SIG-M5 (cell line): ENCODE results near the gene IL22.

Experiments used
- DNase-seq: peaks from one replicate; lab custom pipeline; 2025; lab: John Stamatoyannopoulos, UW

The IL22 gene

GRCh38 chr12:68253504-68253903, at the start of gene IL22:
Gene IL22 (minus strand): TSS chr12:68253604. CDS start chr12:68253448, 156 bp downstream.
- no peak for DNase-seq

- no peak for DNase-seq
Measured at GRCh38 chr12:68297929-68298328, 44.5 kb upstream of the IL22 start.

- DNase-seq: no peak
Measured at GRCh38 chr12:68294251-68294650, 40.8 kb upstream of the IL22 start.

- no peak for DNase-seq
Measured at GRCh38 chr12:68293347-68293746, 39.9 kb upstream of the IL22 start.

GRCh38 chr12:68292151-68292943, 38.9 kb upstream of the IL22 start:
- no peak for DNase-seq

- no peak for DNase-seq
Measured at GRCh38 chr12:68291396-68292036, 38.1 kb upstream of the IL22 start.

GRCh38 chr12:68290126-68290525, 36.7 kb upstream of the IL22 start:
- DNase-seq: no peak

GRCh38 chr12:68287106-68287505, 33.7 kb upstream of the IL22 start:
- DNase-seq: no peak

- no peak for DNase-seq
Measured at GRCh38 chr12:68286396-68286795, 33.0 kb upstream of the IL22 start.

- no peak for DNase-seq
Measured at GRCh38 chr12:68285541-68285940, 32.1 kb upstream of the IL22 start.

GRCh38 chr12:68281322-68282077, 28.1 kb upstream of the IL22 start:
- no peak for DNase-seq

GRCh38 chr12:68280240-68280639, 26.8 kb upstream of the IL22 start:
- no peak for DNase-seq

- no peak for DNase-seq
Measured at GRCh38 chr12:68279227-68280054, 26.0 kb upstream of the IL22 start.

GRCh38 chr12:68276402-68276930, 23.1 kb upstream of the IL22 start:
- DNase-seq: no peak

GRCh38 chr12:68272732-68273131, 19.3 kb upstream of the IL22 start:
- DNase-seq: no peak

- DNase-seq: no peak
Measured at GRCh38 chr12:68271346-68271745, 17.9 kb upstream of the IL22 start.

GRCh38 chr12:68270358-68270757, 17.0 kb upstream of the IL22 start:
- DNase-seq: no peak

GRCh38 chr12:68269779-68270178, 16.4 kb upstream of the IL22 start:
- DNase-seq: no peak

GRCh38 chr12:68268967-68269366, 15.6 kb upstream of the IL22 start:
- no peak for DNase-seq

- DNase-seq: no peak
Measured at GRCh38 chr12:68267892-68268396, 14.5 kb upstream of the IL22 start.

GRCh38 chr12:68264857-68265256, 11.5 kb upstream of the IL22 start:
- no peak for DNase-seq
